HG02588 (cell line): ENCODE measurements around the gene NF1.
"Not testable (repeated sequence)": the region's sequence is repeated elsewhere in the genome, so short reads cannot be mapped to it uniquely, and the experiment has no call there.

Experiments used
- ATAC-seq: cut with Tn5 transposase; IDR thresholded peaks from one replicate; pipeline ENCODE4 v1.9.1; 2021; ENCODE audit warnings: mild to moderate bottlenecking, moderate library complexity; ENCODE audit not compliant: unreplicated experiment

Gene NF1

DNA sequence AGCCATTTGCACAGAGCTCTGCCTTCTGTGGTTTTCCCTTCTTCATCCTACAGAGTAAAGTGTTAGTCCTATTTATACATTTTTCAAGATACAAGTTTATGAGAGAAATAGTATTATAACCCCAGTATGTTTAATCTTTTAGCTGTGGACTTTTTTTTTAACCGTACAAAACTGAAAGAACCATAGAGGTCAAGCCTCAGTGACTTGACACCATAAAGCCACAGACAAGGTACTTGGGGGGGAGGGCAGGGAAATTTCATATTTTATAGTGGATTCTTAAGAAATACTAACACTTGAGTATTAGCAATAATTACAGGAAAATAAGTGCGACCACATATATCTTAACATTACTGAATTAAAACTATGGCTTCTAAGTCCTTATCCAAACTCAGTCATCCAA, 279.7 kb downstream of the NF1 start:
- no peak for ATAC-seq

DNA sequence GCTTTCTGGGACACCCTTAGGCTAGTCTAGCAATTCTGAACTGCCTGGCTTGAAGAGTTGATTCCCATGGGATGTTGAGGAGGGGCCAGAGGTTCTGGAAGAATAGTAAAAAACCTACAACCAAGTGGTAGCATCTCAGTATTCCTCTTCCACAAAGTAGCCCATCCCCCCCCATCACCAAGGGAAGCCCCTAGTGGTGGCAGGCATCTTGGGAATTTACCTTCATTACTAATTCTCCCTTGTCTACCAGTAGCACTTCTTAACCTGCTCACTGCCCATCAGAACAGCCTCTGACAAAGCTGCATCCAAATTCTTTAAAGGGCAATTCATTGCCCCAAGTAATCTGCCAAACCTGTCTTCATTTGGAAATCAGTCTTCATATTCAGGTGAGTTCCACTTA, 283.9 kb downstream of the NF1 start:
- no peak for ATAC-seq

- no peak for ATAC-seq
These were observed 284.9 kb downstream of the NF1 start for GRCh38 chr17:31379597-31380205.

- no peak for ATAC-seq
These were observed 286.4 kb downstream of the NF1 start for GRCh38 chr17:31381165-31381668.

GRCh38 chr17:31382668-31383275, 288.0 kb downstream of the NF1 start:
- not testable (repeated sequence) for ATAC-seq

DNA sequence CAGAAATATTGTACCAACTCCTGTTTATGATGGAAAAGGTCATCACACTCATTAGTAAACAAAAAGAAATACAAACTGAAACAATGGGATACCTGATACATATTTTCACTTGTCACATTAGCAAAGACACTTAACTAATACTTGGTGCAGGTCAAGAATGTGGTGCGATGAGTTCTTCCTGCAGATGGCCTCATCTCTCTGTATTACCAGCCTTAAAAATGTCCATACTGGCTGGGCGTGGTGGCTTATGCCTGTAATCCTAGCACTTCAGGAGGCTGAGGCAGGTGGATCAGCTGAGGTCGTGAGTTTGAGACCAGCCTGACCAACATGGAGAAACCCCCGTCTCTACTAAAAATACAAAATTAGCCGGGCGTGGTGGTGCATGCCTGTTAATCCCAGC, 288.7 kb downstream of the NF1 start:
- not testable (repeated sequence) for ATAC-seq

GRCh38 chr17:31385428-31386285, 290.9 kb downstream of the NF1 start:
- no peak for ATAC-seq

DNA sequence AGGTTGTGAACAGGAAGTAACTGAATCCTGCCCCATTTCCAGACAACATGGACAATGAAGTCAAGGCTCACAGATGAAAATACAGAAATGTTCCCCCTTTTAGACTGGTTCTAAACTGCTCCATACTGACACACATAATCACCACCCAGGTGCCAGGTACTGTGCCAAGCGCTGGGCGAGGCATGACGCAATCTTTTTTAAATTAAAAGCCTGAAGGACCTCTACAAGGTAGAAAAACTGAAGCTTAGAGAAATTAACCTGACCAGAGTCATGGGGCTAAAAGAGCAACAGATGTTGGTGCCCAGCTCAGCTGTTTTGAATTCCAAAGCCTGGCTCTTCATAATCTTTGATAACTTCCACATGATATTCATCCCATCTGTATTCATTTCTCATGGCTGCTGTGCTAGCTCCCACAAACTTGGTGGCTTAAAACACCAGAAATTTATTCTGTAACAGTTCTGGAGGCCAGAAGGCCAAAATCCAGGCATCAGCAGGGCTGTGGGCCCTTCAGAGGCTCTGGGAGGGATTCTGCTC, 291.8 kb downstream of the NF1 start:
- no peak for ATAC-seq

- ATAC-seq: no peak
These were observed 292.7 kb downstream of the NF1 start for GRCh38 chr17:31387438-31387837.

GRCh38 chr17:31388351-31388750, 293.6 kb downstream of the NF1 start:
- no peak for ATAC-seq

GRCh38 chr17:31388770-31389656, 294.2 kb downstream of the NF1 start:
- ATAC-seq: no peak

GRCh38 chr17:31389657-31390381, 295.0 kb downstream of the NF1 start:
- ATAC-seq: no peak

GRCh38 chr17:31390426-31390747, 295.6 kb downstream of the NF1 start:
- no peak for ATAC-seq

GRCh38 chr17:31390748-31391495, 296.1 kb downstream of the NF1 start:
- ATAC-seq: no peak

- ATAC-seq: no peak
These were observed 296.7 kb downstream of the NF1 start, which contains the start of gene RAB11FIP4 for GRCh38 chr17:31391496-31391949. Gene RAB11FIP4, plus strand, starts transcription at chr17:31391675. Its CDS starts 178 bp downstream, at chr17:31391853.

GRCh38 chr17:31392002-31392855, 297.5 kb downstream of the NF1 start:
- ATAC-seq: no peak

DNA sequence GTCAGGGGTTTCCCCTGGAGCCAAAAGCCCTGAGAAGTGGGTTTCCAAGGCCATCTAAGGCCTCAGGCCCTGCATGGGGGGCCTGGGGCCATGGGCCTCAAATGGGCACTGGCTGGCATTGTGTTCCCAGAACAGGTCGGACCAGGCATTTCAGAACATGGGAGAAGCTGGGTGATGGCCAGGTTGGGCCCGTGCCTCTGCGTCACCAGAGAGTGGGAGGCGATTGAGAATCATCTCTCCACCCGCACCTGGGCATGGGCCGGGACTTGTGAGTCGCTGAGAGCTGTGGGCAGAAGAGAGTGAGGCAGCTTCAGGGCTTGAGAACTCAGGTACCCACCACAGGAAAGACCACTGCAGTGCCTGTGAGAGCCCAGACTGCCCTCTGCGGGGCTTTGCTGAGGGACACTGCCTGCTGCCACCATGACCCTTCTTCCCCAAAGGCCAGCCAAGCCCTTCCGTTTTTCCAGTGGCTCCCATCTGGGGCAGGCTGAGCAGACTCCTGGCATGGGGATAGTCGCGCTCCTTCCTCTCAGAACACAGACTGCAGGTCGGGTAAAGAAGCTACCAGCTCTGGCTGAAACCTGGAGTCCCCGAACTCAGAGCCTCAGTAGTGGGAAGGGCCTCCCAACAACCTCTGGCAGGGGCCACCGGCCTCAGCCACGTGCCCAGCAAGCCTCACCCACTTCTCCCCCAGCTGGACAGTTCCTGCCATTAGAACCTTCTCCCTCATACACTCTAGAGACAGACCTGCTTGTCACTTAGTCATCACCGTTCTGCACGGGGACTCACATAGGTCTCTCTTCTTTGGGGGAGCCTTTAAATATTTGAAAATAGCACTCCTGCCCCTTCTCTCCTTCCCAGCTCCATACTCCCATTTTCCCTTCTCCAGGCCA, 298.3 kb downstream of the NF1 start:
- no peak for ATAC-seq
